GM21526 (cell line): ENCODE data around the gene TSPO2.

Experiments
- ATAC-seq: cut with Tn5 transposase; IDR thresholded peaks from one replicate; pipeline ENCODE4 v1.9.1; 2021; ENCODE audit warnings: moderate library complexity; ENCODE audit not compliant: unreplicated experiment, low FRiP score

TSPO2 gene

GRCh38 chr6:41047745-41048732, 5.8 kb downstream of the TSPO2 start:
- ATAC-seq = no peak

- no peak for ATAC-seq
Observed at GRCh38 chr6:41049521-41049920, 7.3 kb downstream of the TSPO2 start.

GRCh38 chr6:41049955-41050354, 7.7 kb downstream of the TSPO2 start:
- no peak for ATAC-seq

GRCh38 chr6:41050536-41050935, 8.3 kb downstream of the TSPO2 start:
- no peak for ATAC-seq

- no peak for ATAC-seq
Observed at GRCh38 chr6:41051873-41052272, 9.6 kb downstream of the TSPO2 start.

- no peak for ATAC-seq
Observed at GRCh38 chr6:41053041-41053440, 10.8 kb downstream of the TSPO2 start, which contains the start of gene APOBEC2. Gene APOBEC2, plus strand, starts transcription at chr6:41053202. Its CDS starts 146 bp downstream, at chr6:41053348.

GRCh38 chr6:41054511-41054910, 12.2 kb downstream of the TSPO2 start:
- ATAC-seq = no peak

- ATAC-seq = no peak
Observed at GRCh38 chr6:41055149-41055548, 12.9 kb downstream of the TSPO2 start.

GRCh38 chr6:41056768-41057490, 14.7 kb downstream of the TSPO2 start:
- no peak for ATAC-seq

GRCh38 chr6:41058783-41059181, 16.5 kb downstream of the TSPO2 start:
- ATAC-seq = no peak

- no peak for ATAC-seq
Observed at GRCh38 chr6:41059556-41059955, 17.3 kb downstream of the TSPO2 start.

- no peak for ATAC-seq
Observed at GRCh38 chr6:41061196-41061726, 19.0 kb downstream of the TSPO2 start.

GRCh38 chr6:41062056-41062455, 19.8 kb downstream of the TSPO2 start:
- no peak for ATAC-seq

GRCh38 chr6:41063884-41064285, 21.6 kb downstream of the TSPO2 start:
- no peak for ATAC-seq

- ATAC-seq = no peak
Observed at GRCh38 chr6:41064841-41065240, 22.6 kb downstream of the TSPO2 start.

GRCh38 chr6:41065550-41066026, 23.3 kb downstream of the TSPO2 start:
- ATAC-seq = no peak

- ATAC-seq = no peak
Observed at GRCh38 chr6:41066867-41067304, 24.6 kb downstream of the TSPO2 start.

- ATAC-seq = no peak
Observed at GRCh38 chr6:41071501-41071922, 29.2 kb downstream of the TSPO2 start.

- peak; percentile 73 for ATAC-seq
Observed at GRCh38 chr6:41071923-41072835, 29.9 kb downstream of the TSPO2 start, which contains the start of gene OARD1. Gene OARD1, minus strand, starts transcription at chr6:41072356. Its CDS starts 722 bp downstream, at chr6:41071634.

- ATAC-seq = peak; percentile 62
Observed at GRCh38 chr6:41072836-41073202, 30.6 kb downstream of the TSPO2 start, which contains the start of gene NFYA. Gene NFYA, plus strand, starts transcription at chr6:41072974. Its CDS starts 6,116 bp downstream, at chr6:41079090.
